ENCODE data around the gene PSMC3IP. TPM values are rescaled to one million over a fixed set of nuclear protein-coding genes. Genes with fewer than 3 reads are reported as not detected.
"Not testable (repeated sequence)": the region's sequence is repeated elsewhere in the genome, so short reads cannot be mapped to it uniquely, and the experiment has no call there.

Gene PSMC3IP
- total and polyA plus RNA-seq, 5 experiments from 2014 or later, result 0.69 to 4.6 (median 1.1) TPM

DNA sequence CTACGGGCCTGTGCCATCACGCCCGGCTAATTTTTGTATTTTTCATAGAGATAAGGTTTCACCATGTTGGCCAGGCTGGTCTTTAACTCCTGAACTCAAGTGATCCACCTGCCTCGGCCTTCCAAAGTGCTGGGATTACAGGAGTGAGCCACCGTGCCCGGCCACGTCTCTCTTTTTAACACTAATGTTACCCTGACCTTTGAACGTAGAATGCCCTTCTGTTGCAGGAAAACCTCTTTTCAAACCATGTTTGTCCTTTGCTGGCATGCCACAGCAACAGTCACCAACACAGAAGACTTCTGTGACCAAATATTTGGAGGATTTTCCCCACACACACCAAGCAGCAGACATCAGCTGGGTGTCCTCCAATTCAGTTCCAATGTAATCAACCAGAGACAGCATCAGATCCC lies 32.6 kb downstream of the PSMC3IP start:
- Mint-ChIP-seq H3K4me3 (no peak overlapping the region), H3K9me3 (no peaks in the 10 kb centered on the region), H3K27ac (peak overlapping the region in 1 of 10 donors; percentile 38), H3K27me3 (no peaks in the 10 kb centered on the region), H3K36me3 (no peaks in the 10 kb centered on the region), H3K4me1 (peaks cover 14 to 36% (median 29%) of the 10 kb centered on the region in 4 donors)
- DNase-seq (no peak), ATAC-seq (no peak)
- POLR2A ChIA-PET, result no interaction called here

GRCh38 chr17:42543190-42544079 lies 34.1 kb downstream of the PSMC3IP start:
- Mint-ChIP-seq H3K27me3 (no peaks in the 10 kb centered on the region), H3K36me3 (peaks cover 0 to 5% (median 0%) of the 10 kb centered on the region in 3 donors), H3K27ac (no peak overlapping the region), H3K4me1 (peaks cover 12 to 34% (median 29%) of the 10 kb centered on the region in 4 donors), H3K9me3 (no peaks in the 10 kb centered on the region), H3K4me3 (no peak overlapping the region)
- DNase-seq (no peak), ATAC-seq (no peak)
- POLR2A ChIA-PET, result interaction anchor here (3.0 kb wide), 1 partner anchor 13 kb away, joined by 16 read pairs; no protein-coding TSS in a partner anchor

GRCh38 chr17:42541041-42541833 lies 36.3 kb downstream of the PSMC3IP start:
- Mint-ChIP-seq H3K27ac (peak overlapping the region; percentile 63 to 92 (median 72)), H3K4me3 (peak overlapping the region; percentile 50 to 78 (median 70)), H3K36me3 (peaks cover 0 to 5% (median 0%) of the 10 kb centered on the region in 3 donors), H3K4me1 (peaks cover 16 to 51% (median 41%) of the 10 kb centered on the region in 4 donors), H3K9me3 (no peaks in the 10 kb centered on the region), H3K27me3 (no peaks in the 10 kb centered on the region)
- ATAC-seq, result peak; percentile 59 to 74
- POLR2A ChIA-PET, result interaction anchor here (0.9 to 3.0 kb wide), 5 partner anchors 10 to 219 kb away, joined by 3 to 16 read pairs (median 6); partner anchors contain the start of genes MLX and PSMC3IP
- peak in 7 of 10 donors; percentile 39 to 76 (median 58) for DNase-seq

DNA sequence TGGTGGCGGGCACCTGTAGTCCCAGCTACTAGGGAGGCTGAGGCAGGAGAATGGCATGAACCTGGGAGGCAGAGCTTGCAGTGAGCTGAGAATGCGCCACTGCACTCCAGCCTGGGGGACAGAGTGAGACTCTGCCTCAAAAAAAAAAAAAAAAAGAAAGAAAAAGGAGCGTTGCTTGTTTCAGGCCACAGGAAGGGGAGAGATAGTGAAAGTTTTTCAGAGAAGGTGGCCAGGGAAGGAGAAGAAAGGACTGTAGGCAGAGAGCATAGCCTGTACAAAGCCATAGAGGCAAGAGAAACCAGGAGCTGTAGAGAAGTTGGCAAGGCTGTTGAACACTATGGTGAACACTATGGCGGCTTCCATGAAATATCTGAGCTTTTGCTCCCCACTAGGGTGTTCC lies 37.0 kb downstream of the PSMC3IP start:
- not testable (repeated sequence) for H3K9me3 Mint-ChIP-seq
- peak overlapping the region; percentile 50 to 78 (median 70) for H3K4me3 Mint-ChIP-seq

GRCh38 chr17:42538482-42538881 lies 39.0 kb downstream of the PSMC3IP start:
- Mint-ChIP-seq H3K27ac (peak overlapping the region in 2 of 10 donors; percentile 15 to 78), H3K9me3 (no peaks in the 10 kb centered on the region), H3K36me3 (peaks cover 0 to 5% (median 0%) of the 10 kb centered on the region in 3 donors), H3K27me3 (no peaks in the 10 kb centered on the region), H3K4me1 (peaks cover 23 to 59% (median 50%) of the 10 kb centered on the region in 4 donors), H3K4me3 (no peak overlapping the region)
- no peak for DNase-seq
- POLR2A ChIA-PET, result interaction anchor here (1.3 to 2.9 kb wide), 2 partner anchors 9 to 16 kb away, joined by 3 to 16 read pairs; no protein-coding TSS in a partner anchor
- ATAC-seq, result no peak

More for the DNA sequence above, 37.0 kb downstream of the PSMC3IP start:
- H3K4me1 Mint-ChIP-seq, result peaks cover 18 to 56% (median 44%) of the 10 kb centered on the region in 4 donors
- ATAC-seq, result peak; percentile 12 to 26
- not testable (repeated sequence) for H3K36me3 Mint-ChIP-seq, H3K27me3 Mint-ChIP-seq, DNase-seq
- POLR2A ChIA-PET, result interaction anchor here (0.7 to 3.0 kb wide), 6 partner anchors 10 to 218 kb away, joined by 3 to 16 read pairs (median 5); partner anchors contain the start of genes MLX and PSMC3IP
- peak overlapping the region; percentile 60 to 92 (median 72) for H3K27ac Mint-ChIP-seq

DNA sequence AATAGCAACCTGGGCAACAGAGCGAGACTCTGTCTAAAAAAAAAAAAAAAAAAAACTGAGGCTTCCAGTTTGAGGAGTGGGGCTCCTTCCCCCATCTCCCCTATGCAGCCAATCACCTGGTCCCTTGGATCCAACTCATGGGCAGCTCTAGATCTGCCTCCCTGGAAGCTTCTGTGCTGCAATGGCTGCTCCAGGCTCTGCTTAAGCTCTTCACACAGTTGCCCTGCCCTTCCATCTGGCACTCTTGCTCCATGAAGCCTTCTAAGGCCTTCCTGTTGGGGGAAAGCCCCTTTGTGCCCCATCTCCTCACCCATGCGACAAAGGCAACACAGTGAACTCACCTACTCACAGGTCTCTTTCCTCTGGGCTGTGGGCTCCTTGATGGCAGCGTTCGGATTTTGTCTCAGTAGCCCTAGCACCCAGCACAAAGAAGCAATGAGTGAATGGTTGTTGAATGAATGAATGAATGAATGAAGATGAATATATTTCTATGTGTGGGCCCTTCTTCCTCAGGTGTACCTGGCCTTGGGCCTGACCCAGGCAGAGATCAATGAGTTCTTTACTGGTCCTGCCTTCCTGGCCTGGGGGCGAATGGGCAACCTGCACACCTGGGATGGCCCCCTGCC lies 39.6 kb downstream of the PSMC3IP start:
- ATAC-seq, result no peak
- peak overlapping the region in 8 of 10 donors; percentile 15 to 78 (median 55) for H3K27ac Mint-ChIP-seq
- H3K27me3 Mint-ChIP-seq, result no peaks in the 10 kb centered on the region
- no peaks in the 10 kb centered on the region for H3K9me3 Mint-ChIP-seq
- no peak for DNase-seq
- POLR2A ChIA-PET, result interaction anchor here (1.3 to 4.4 kb wide), 4 partner anchors 10 to 29 kb away, joined by 3 to 19 read pairs (median 14); partner anchors contain the start of gene MLX
- peaks cover 23 to 61% (median 49%) of the 10 kb centered on the region in 4 donors for H3K4me1 Mint-ChIP-seq
- H3K36me3 Mint-ChIP-seq, result peaks cover 0 to 5% (median 0%) of the 10 kb centered on the region in 3 donors
- H3K4me3 Mint-ChIP-seq, result peak overlapping the region; percentile 59 to 86 (median 72)

DNA sequence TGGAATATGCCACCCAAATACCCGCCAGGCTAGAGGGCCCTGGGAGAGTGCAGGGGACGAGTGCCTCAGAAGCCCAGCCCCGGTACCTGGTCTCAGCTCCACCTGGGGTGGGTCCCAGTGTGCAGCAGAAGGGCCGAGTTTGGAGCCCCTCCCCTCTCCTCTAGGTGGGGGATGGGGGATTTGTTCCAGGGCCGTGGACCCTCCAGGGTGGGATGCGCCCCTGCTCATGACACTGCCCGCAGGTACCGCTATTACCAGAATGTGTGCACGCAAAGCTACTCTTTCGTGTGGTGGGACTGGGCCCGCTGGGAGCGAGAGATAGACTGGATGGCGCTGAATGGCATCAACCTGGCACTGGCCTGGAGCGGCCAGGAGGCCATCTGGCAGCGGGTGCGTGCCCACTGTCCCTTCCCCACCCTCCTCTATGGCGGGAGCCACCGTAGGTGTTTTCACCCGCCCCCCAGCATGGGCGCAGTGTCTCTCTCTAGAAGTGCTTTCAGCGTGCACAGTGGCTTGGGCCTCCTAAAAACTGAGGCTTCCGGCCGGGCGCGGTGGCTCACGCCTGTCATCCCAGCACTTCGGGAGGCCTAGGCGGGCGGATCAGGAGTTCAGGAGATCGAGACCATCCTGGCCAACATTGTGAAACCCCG lies 40.2 kb downstream of the PSMC3IP start:
- Mint-ChIP-seq H3K9me3 (no peaks in the 10 kb centered on the region), H3K4me1 (peaks cover 22 to 58% (median 47%) of the 10 kb centered on the region in 4 donors), H3K36me3 (peaks cover 0 to 5% (median 0%) of the 10 kb centered on the region in 3 donors), H3K27me3 (no peaks in the 10 kb centered on the region), H3K27ac (peak overlapping the region in 7 of 10 donors; percentile 24 to 88 (median 80)), H3K4me3 (peak overlapping the region; percentile 77 to 91 (median 86))
- POLR2A ChIA-PET, result interaction anchor here (0.7 to 4.4 kb wide), 10 partner anchors 11 to 289 kb away, joined by 3 to 19 read pairs (median 6); partner anchors contain the start of genes MLX, PSMC3IP and STAT3
- DNase-seq (no peak), ATAC-seq (no peak)

- H3K36me3 Mint-ChIP-seq, result peaks cover 0 to 5% (median 0%) of the 10 kb centered on the region in 3 donors
- H3K9me3 Mint-ChIP-seq, result no peaks in the 10 kb centered on the region
- ATAC-seq (peak; percentile 46 to 57), DNase-seq (peak in 8 of 10 donors; percentile 38 to 77 (median 54))
- peak overlapping the region in 9 of 10 donors; percentile 45 to 90 (median 80) for H3K27ac Mint-ChIP-seq
- H3K4me1 Mint-ChIP-seq, result peaks cover 22 to 55% (median 50%) of the 10 kb centered on the region in 4 donors
- POLR2A ChIA-PET, result interaction anchor here (0.7 to 4.4 kb wide), 18 partner anchors 11 to 824 kb away, joined by 3 to 19 read pairs (median 4); partner anchors contain the start of genes GHDC, MLX, PLEKHH3 and PSMC3IP
- H3K27me3 Mint-ChIP-seq, result no peaks in the 10 kb centered on the region
- peak overlapping the region; percentile 77 to 91 (median 86) for H3K4me3 Mint-ChIP-seq
These were observed 41.0 kb downstream of the PSMC3IP start for GRCh38 chr17:42536372-42537155.

GRCh38 chr17:42536048-42536371 lies 41.5 kb downstream of the PSMC3IP start, which contains the start of gene NAGLU:
TSS of gene NAGLU (plus strand) at chr17:42536241. CDS start at chr17:42536273, 32 bp downstream.
- no peaks in the 10 kb centered on the region for H3K9me3 Mint-ChIP-seq
- H3K4me1 Mint-ChIP-seq, result peaks cover 18 to 55% (median 50%) of the 10 kb centered on the region in 4 donors
- ATAC-seq, result peak; percentile 75 to 79
- peak within 1 kb of the TSS; percentile 45 to 91 (median 83) for H3K27ac Mint-ChIP-seq
- peaks cover 0 to 5% (median 0%) of the 10 kb centered on the region in 3 donors for H3K36me3 Mint-ChIP-seq
- DNase-seq, result peak; percentile 55 to 87 (median 73)
- H3K27me3 Mint-ChIP-seq, result no peaks in the 10 kb centered on the region
- POLR2A ChIA-PET, result interaction anchor here (0.7 to 4.4 kb wide), 16 partner anchors 12 to 825 kb away, joined by 3 to 19 read pairs (median 4); partner anchors contain the start of genes GHDC, MLX, PLEKHH3 and PSMC3IP
- H3K4me3 Mint-ChIP-seq, result peak within 1 kb of the TSS; percentile 77 to 91 (median 86)

Data from naive thymus-derived CD8-positive, alpha-beta T cell (primary cell).